ENCODE data around the gene INSIG1. TPM values are rescaled to one million over a fixed set of nuclear protein-coding genes. Genes with fewer than 3 reads are reported as not detected.

INSIG1 gene
- polyA plus RNA-seq, 3 donors: 37.1 to 85.6 (median 39.6) TPM

GRCh38 chr7:155324918-155325235 is 27.2 kb downstream of the INSIG1 start:
- intact Hi-C loops (cut with micrococcal nuclease): no loop called here

GRCh38 chr7:155326385-155326784 is 28.7 kb downstream of the INSIG1 start:
- intact Hi-C loops (cut with micrococcal nuclease): no loop called here
- 67% methylated on average over 9 of the region's 9 CpGs for WGBS (ENCODE audit: insufficient coverage)
- H3K27me3 ChIP-seq (ENCODE audit: control insufficient read depth in 2 of 2, insufficient read depth in 2 of 2, low read length in 2 of 2): no peaks in the 10 kb centered on the region

More at GRCh38 chr7:155324918-155325235, 27.2 kb downstream of the INSIG1 start:
- Histone ChIP-seq H3K9ac (ENCODE audit: insufficient read depth, low read length, poor library complexity, severe bottlenecking) (no peak overlapping the region), H3K4me1 (ENCODE audit: control insufficient read depth in 1 of 2, insufficient read depth in 2 of 2, low read length in 2 of 2) (no peaks in the 10 kb centered on the region), H3K4me2 (replicated peaks; ENCODE audit: extremely low read depth, low read length, poor library complexity, severe bottlenecking) (no peak overlapping the region), H3K27ac (ENCODE audit: low read depth in 1 of 2, low read length in 2 of 2) (no peak overlapping the region), H4K20me1 (ENCODE audit: insufficient read depth, low read length) (no peaks in the 10 kb centered on the region), H3K4me3 (replicated peaks in 1 of 3; ENCODE audit: low read depth in 2 of 3, low read length in 3 of 3) (no peak overlapping the region), H3K27me3 (ENCODE audit: control insufficient read depth in 2 of 2, insufficient read depth in 2 of 2, low read length in 2 of 2) (no peaks in the 10 kb centered on the region), H3K79me2 (ENCODE audit: insufficient read depth, low read length) (no peaks in the 10 kb centered on the region), H2AFZ (ENCODE audit: insufficient read depth, low read depth, low read length, poor library complexity, severe bottlenecking) (no peak overlapping the region), H3K9me3 (replicated peaks in 1 of 2; ENCODE audit: control insufficient read depth in 1 of 2, insufficient read depth in 1 of 2, low read length in 2 of 2) (peaks cover 6 to 15% of the 10 kb centered on the region in 2 donors), H3K36me3 (replicated peaks in 1 of 2; ENCODE audit: control insufficient read depth in 1 of 2, insufficient read depth in 2 of 2, low read length in 2 of 2) (no peaks in the 10 kb centered on the region)
- H3K27me3 Mint-ChIP-seq (ENCODE audit: low read depth in 3 of 3): peaks cover 0 to 17% (median 9%) of the 10 kb centered on the region in 3 donors
- peaks cover 7 to 22% (median 8%) of the 10 kb centered on the region in 7 donors for H3K9me3 Mint-ChIP-seq
- 100% methylated on average over 1 of the region's 2 CpGs for WGBS (ENCODE audit: insufficient coverage)
- H3K4me1 Mint-ChIP-seq: no peaks in the 10 kb centered on the region
- H3K36me3 Mint-ChIP-seq: no peaks in the 10 kb centered on the region
- H3K27ac Mint-ChIP-seq: no peak overlapping the region
- no peak for DNase-seq
- H3K4me3 Mint-ChIP-seq: no peak overlapping the region
- no peak for TF ChIP-seq CTCF (IDR thresholded peaks at IDR 0.05)

More at GRCh38 chr7:155326385-155326784, 28.7 kb downstream of the INSIG1 start:
- no peaks in the 10 kb centered on the region for H3K36me3 Mint-ChIP-seq
- Histone ChIP-seq H3K27ac (ENCODE audit: low read depth in 1 of 2, low read length in 2 of 2) (no peak overlapping the region), H3K4me1 (ENCODE audit: control insufficient read depth in 1 of 2, insufficient read depth in 2 of 2, low read length in 2 of 2) (no peaks in the 10 kb centered on the region), H3K4me3 (replicated peaks in 1 of 3; ENCODE audit: low read depth in 2 of 3, low read length in 3 of 3) (no peak overlapping the region), H3K36me3 (replicated peaks in 1 of 2; ENCODE audit: control insufficient read depth in 1 of 2, insufficient read depth in 2 of 2, low read length in 2 of 2) (no peaks in the 10 kb centered on the region), H3K79me2 (ENCODE audit: insufficient read depth, low read length) (no peaks in the 10 kb centered on the region), H4K20me1 (ENCODE audit: insufficient read depth, low read length) (no peaks in the 10 kb centered on the region), H3K9me3 (replicated peaks in 1 of 2; ENCODE audit: control insufficient read depth in 1 of 2, insufficient read depth in 1 of 2, low read length in 2 of 2) (peaks cover 6 to 15% of the 10 kb centered on the region in 2 donors), H3K4me2 (replicated peaks; ENCODE audit: extremely low read depth, low read length, poor library complexity, severe bottlenecking) (no peak overlapping the region), H3K9ac (ENCODE audit: insufficient read depth, low read length, poor library complexity, severe bottlenecking) (no peak overlapping the region), H2AFZ (ENCODE audit: insufficient read depth, low read depth, low read length, poor library complexity, severe bottlenecking) (no peak overlapping the region)
- DNase-seq: no peak
- no peak overlapping the region for H3K27ac Mint-ChIP-seq
- peaks cover 7 to 22% (median 10%) of the 10 kb centered on the region in 7 donors for H3K9me3 Mint-ChIP-seq
- no peak for TF ChIP-seq CTCF (IDR thresholded peaks at IDR 0.05)
- H3K27me3 Mint-ChIP-seq (ENCODE audit: low read depth in 3 of 3): peaks cover 0 to 19% (median 9%) of the 10 kb centered on the region in 3 donors
- no peak overlapping the region for H3K4me3 Mint-ChIP-seq
- no peaks in the 10 kb centered on the region for H3K4me1 Mint-ChIP-seq

Measured in CD14-positive monocyte (primary cell).